ENCODE results near the gene RIC3.

Gene RIC3

GRCh38 chr11:8204596-8204995 lies 35.8 kb upstream of the RIC3 start:
- DNase-seq (no peak), ATAC-seq (ENCODE audit: insufficient read depth, low read depth) (no peak)
- Histone ChIP-seq H4K20me1 (ENCODE audit: insufficient read depth, low read length) (no peaks in the 10 kb centered on the region), H3K9ac (ENCODE audit: low read depth, low read length) (no peak overlapping the region), H3K4me3 (ENCODE audit: low read depth in 1 of 2, low read length in 2 of 2) (no peak overlapping the region), H2AFZ (ENCODE audit: low read depth, low read length) (no peak overlapping the region), H3K4me1 (ENCODE audit: insufficient read depth, low read length) (no peaks in the 10 kb centered on the region), H3K36me3 (ENCODE audit: insufficient read depth, low read length) (no peaks in the 10 kb centered on the region), H3K79me2 (ENCODE audit: insufficient read depth, low read length) (no peaks in the 10 kb centered on the region), H3K4me2 (ENCODE audit: insufficient read depth, low read length) (no peak overlapping the region), H3K27me3 (ENCODE audit: insufficient read depth, low read length, poor library complexity) (peaks cover 3% of the 10 kb centered on the region), H3K9me3 (ENCODE audit: insufficient read depth, low read length, severe bottlenecking) (no peaks in the 10 kb centered on the region), H3K27ac (ENCODE audit: low read length) (no peak overlapping the region)
- TF ChIP-seq CTCF (IDR thresholded peaks at IDR 0.05; ENCODE audit: borderline replicate concordance, extremely low read depth, low read length, poor library complexity, severe bottlenecking) (no peak), EZH2 (IDR thresholded peaks at IDR 0.05; ENCODE audit: borderline replicate concordance, low read depth, low read length, severe bottlenecking) (no peak)

- Histone ChIP-seq H3K4me2 (ENCODE audit: insufficient read depth, low read length) (no peak overlapping the region), H3K36me3 (ENCODE audit: insufficient read depth, low read length) (no peaks in the 10 kb centered on the region), H3K9me3 (ENCODE audit: insufficient read depth, low read length, severe bottlenecking) (no peaks in the 10 kb centered on the region), H3K9ac (ENCODE audit: low read depth, low read length) (no peak overlapping the region), H3K79me2 (ENCODE audit: insufficient read depth, low read length) (no peaks in the 10 kb centered on the region), H3K4me3 (ENCODE audit: low read depth in 1 of 2, low read length in 2 of 2) (no peak overlapping the region), H3K27me3 (ENCODE audit: insufficient read depth, low read length, poor library complexity) (peaks cover 3% of the 10 kb centered on the region), H4K20me1 (ENCODE audit: insufficient read depth, low read length) (no peaks in the 10 kb centered on the region), H2AFZ (ENCODE audit: low read depth, low read length) (no peak overlapping the region), H3K4me1 (ENCODE audit: insufficient read depth, low read length) (no peaks in the 10 kb centered on the region), H3K27ac (ENCODE audit: low read length) (no peak overlapping the region)
- TF ChIP-seq CTCF (IDR thresholded peaks at IDR 0.05; ENCODE audit: borderline replicate concordance, extremely low read depth, low read length, poor library complexity, severe bottlenecking) = no peak
- no peak for TF ChIP-seq EZH2 (IDR thresholded peaks at IDR 0.05; ENCODE audit: borderline replicate concordance, low read depth, low read length, severe bottlenecking)
- ATAC-seq (ENCODE audit: insufficient read depth, low read depth) (no peak), DNase-seq (no peak)
Measured at GRCh38 chr11:8204025-8204424, 35.2 kb upstream of the RIC3 start.

GRCh38 chr11:8203414-8203715 lies 34.5 kb upstream of the RIC3 start:
- H4K20me1 ChIP-seq (ENCODE audit: insufficient read depth, low read length) = no peaks in the 10 kb centered on the region
- H3K79me2 ChIP-seq (ENCODE audit: insufficient read depth, low read length) = no peaks in the 10 kb centered on the region
- H3K36me3 ChIP-seq (ENCODE audit: insufficient read depth, low read length) = no peaks in the 10 kb centered on the region
- DNase-seq = no peak
- no peaks in the 10 kb centered on the region for H3K9me3 ChIP-seq (ENCODE audit: insufficient read depth, low read length, severe bottlenecking)
- H2AFZ ChIP-seq (ENCODE audit: low read depth, low read length) = no peak overlapping the region
- no peak for ATAC-seq (ENCODE audit: insufficient read depth, low read depth)
- no peak for TF ChIP-seq CTCF (IDR thresholded peaks at IDR 0.05; ENCODE audit: borderline replicate concordance, extremely low read depth, low read length, poor library complexity, severe bottlenecking)
- H3K4me3 ChIP-seq (ENCODE audit: low read depth in 1 of 2, low read length in 2 of 2) = no peak overlapping the region
- H3K4me2 ChIP-seq (ENCODE audit: insufficient read depth, low read length) = no peak overlapping the region
- no peaks in the 10 kb centered on the region for H3K4me1 ChIP-seq (ENCODE audit: insufficient read depth, low read length)
- peaks cover 3% of the 10 kb centered on the region for H3K27me3 ChIP-seq (ENCODE audit: insufficient read depth, low read length, poor library complexity)
- H3K9ac ChIP-seq (ENCODE audit: low read depth, low read length) = no peak overlapping the region
- H3K27ac ChIP-seq (ENCODE audit: low read length) = no peak overlapping the region

Measured in DND-41 (cell line).